CD4-positive, alpha-beta T cell treated with Interleukin-17A for 1 hour (primary cell): Measurements from ENCODE around the gene REL.
"Not testable (repeated sequence)": the region's sequence is repeated elsewhere in the genome, so short reads cannot be mapped to it uniquely, and the experiment has no call there.

Source experiments
- DNase-seq: peaks from one replicate; pipeline ENCODE4 v3.0.0-alpha.2; 2020

REL gene

DNA sequence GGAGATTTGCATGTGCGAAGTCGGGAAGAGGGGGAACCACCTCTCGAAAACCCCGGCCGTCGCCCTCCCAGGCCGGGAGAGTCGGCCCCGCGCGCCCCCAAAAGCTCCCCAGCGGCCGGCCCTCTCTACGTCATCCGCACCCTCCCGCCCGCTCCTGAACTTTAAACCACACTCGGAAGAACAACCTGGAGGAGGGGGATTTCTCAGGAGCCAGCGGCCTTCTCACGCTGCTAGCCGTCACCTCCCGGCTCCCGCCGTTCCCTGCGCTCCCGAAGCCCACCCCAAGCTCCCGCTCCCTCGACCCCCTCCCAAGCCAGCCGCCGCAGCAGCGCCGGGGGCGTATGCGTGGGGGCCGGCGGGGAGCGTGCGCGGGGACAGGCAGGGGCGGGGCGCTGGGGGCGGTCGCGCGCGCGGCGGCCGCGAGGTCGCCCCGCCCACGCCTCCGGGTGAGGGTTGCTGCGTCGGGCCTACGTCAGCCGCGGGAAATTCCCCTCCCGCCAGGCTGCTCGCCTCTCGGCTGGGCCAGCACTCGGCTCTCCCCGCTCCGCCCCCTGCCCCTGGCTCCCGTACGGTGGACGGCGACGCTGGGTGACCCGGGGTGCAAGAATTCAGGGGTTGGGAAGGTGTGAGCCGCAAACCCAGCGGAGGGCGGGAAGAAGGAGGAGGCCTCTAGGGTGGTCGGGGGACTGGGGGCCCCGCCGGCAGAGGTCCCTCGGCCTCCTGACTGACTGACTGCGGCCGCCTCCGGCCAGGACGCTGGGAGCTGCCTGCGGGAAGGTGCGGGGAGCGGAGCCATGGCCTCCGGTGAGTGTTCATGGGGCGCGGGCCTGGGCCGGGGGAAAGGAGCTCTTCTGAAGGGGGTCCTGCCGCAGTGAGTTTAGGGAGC is at the start of gene REL:
REL (plus strand) TSS at position 528 of the 886 bp plus-strand sequence; CDS start at position 795, 267 bp downstream.
- DNase-seq = peak; percentile 92

DNA sequence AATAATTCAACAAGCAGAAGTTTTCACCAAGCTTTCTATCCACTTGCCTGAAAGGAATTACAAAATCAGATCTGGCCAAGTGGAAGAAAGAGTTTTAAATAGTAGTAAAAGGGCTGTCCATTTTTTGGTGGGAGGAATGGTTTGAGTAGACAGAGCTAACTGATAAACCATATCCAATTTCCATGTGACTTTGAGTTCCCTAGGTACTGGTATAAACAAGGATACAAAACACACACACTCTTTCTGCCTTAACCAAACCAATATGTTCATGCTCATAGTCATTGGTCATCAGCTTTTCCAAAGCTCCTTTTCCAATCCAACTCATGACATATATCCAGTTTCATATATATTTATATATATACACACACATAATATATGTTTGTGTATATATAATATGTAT is 49.5 kb upstream of the REL start:
- no peak for DNase-seq

DNA sequence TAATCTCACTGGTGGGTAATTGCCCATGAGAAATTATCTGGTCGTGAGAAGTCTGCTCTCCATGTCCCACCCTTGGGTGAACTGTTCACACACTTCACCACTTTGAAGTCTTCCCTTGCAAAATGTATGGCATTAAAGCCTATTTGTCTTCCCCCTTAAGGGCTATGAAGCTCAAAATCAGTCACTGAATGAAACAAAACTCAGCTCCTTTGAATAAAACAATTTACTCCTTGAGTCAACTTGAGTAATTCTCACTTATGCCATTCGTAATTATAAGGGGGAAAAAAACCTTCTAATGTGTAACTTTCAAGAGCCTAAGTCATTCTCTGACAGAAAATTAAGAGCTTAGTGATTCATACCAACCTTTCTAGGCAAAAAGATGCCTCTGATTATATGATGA is 48.8 kb upstream of the REL start:
- DNase-seq = no peak

DNA sequence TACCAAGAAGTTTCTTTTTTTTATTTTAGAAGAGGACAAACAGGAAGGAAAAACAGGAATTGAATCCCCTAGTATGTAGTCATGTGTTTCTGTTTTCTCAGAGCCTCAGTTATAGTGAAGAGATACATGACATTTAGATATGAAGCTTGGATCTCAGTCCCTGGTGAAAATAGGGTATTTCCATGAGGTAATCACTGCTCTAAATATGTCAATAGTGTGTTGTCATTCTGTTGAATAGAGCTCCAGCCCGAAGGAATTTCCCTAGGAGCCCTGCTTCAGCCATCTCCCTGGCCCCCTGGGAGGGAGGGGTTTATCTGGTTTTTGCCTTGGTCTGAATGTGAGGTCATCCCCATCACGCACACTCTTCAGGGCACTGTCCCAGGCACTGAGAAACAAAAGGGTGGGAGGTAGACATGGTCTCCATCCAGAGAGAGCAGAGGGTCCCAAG is 47.1 kb upstream of the REL start:
- DNase-seq = peak; percentile 15

DNA sequence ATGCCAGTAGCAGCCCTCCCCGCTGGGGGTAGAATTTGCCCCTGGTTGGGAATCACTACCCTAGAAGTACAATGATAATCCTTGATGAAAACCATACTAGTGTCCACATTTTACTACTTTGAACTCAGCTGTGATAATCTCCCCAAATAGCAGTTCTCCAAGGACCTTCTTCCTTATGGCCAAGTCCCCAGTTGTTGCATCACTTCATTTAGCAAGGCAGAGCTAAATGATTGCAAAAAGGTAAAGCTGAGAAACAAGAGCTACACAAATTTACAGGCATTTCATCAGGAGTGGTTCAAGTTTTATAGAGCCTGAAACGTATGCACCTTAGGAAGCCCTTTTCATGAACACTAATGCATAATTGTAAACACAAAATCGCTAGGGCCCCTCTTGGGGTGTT is 44.9 kb upstream of the REL start:
- DNase-seq = no peak

DNA sequence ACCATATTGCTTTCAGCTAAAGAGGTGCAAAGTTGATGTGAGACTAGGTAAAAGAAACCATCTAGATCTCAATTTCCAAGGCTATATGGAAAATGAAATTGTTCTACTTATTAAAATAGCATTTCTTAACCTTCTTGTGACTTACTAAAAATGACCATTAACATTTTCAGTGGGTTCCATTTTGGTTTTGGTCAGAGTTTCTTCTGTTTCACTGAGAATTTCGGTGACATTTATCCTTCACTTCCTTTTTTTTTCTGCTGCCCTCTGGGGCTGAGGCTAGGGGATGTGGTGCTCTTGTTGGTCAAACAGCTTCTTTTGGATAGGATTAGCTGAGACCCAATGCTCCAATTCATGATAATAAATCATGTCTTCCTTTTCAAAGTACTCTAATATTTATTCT is 44.3 kb upstream of the REL start:
- no peak for DNase-seq

DNA sequence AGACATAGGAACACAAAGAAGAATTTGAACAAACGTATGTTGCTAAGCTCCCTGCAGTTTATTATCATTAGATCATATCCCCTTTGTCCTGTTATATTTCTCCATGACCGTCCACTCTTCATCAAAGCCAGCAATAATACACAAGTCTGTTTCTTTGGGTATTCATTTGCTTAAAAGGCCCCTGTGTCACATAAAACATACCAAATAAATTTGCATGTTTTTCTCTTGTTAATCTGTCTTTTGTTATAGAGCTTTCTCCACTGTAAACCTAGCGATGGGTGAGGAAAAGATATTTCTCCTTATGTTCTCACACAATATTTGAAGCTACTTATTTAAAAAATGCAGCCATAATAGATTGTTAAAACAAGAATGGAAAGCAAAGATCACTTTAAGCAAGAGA is 42.9 kb upstream of the REL start:
- no peak for DNase-seq

DNA sequence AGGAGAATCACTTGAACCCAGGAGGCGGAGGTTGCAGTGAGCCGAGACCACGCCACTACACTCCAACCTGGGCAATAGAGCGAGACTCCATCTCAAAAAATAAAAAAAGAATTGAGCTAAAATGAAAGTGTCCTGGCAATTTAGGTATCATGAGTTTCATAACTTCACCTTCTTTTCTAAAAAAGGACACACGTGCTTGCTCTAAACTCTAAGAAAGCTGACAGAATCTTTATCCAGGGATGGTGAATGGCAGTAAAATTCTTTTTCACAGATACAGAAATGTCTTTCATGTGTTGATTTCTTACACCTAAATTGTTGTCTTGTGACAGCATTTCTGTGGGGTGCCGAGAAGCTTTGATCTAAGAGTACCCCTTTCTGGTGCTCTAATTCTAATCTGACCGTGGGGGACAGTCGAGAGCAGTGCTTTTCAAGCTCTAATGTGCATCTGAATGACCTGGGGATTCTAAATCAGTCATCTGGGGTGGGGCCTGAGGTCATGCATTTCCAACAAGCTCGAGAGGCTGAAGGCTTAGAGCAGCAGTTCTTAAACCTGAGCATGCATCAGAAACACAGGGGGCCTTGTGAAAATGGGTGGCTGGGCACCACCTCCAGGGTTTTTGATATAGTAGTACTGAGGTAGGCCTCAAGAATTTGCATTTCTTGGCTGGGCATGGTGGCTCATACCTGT is 42.1 kb upstream of the REL start:
- no peak for DNase-seq

DNA sequence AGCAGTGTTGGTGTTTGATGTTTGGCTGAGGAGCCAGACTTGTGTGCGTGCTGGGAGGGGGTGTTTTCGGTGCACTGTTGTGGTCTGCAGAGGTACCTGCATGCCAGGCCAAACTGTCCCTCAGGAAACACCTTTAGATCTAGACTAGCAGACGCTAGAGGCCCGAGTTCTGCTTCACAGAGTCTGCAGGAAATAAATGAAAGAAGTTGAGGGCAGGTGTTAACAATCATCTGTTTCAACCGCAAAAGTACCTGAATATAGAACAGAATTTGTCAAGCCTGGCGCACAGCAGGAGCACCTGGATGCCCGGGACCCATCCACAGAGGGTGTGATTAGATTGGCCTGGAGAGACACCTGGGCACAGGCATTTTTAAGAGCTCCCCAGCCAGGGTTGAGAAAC is 40.5 kb upstream of the REL start:
- peak; percentile 18 for DNase-seq

DNA sequence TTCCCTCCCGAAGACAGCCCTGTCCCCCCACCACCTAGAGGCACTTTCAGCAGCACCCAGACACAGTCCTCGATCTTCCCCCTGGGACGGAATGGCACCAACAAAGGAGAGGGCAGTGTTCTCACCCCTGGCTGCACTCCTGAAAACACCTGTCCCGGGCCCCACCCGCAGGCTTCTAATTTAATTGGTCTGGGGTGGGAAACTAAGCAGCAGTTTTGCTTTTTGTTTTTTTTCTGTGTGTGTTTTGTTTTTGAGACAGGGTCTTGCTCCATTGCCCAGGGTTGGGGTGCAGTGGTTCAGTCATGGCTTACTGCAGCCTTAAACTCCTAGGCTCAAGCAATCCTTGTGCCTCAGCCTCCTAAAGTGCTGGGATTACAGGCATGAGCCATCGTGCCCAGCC is 38.4 kb upstream of the REL start:
- DNase-seq = no peak

DNA sequence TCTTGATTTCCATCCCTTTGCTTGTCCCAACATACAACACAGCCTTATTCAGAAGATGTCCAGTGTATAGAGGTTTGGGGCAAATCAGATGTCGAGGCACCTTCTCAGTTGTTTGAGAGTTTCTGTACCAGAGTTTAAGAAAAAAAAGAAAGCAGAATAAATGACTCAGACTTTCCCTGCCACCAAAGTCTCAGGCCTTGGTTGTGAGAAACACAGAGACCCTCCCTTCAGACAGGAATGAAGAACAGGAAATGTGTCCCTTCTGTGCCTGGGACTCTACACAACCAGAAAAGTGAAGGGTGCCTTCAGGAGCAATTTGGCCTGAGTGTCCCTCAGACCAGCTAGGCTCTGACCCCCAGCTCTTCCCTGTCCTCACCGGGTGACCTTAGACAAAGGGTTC is 37.3 kb upstream of the REL start:
- DNase-seq = no peak

DNA sequence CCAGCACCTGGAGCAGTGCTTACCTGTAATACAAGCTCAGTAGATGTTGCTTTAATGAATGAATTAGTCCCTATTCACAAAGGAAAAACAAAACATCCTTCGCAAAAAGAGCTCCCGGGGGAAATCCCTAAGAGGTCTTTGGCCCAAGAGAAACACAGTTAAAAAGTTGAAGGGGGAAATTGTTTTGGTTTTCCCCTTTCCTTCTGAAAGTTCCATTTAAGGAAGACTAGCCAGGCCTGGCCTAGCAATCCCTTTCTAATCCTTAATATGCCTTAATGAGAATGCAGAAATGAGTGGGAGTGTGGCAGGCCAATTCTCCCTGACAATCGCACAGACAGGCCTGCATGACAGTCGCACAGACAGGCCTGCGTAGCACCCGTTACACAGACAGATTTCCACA is 33.5 kb upstream of the REL start:
- no peak for DNase-seq

DNA sequence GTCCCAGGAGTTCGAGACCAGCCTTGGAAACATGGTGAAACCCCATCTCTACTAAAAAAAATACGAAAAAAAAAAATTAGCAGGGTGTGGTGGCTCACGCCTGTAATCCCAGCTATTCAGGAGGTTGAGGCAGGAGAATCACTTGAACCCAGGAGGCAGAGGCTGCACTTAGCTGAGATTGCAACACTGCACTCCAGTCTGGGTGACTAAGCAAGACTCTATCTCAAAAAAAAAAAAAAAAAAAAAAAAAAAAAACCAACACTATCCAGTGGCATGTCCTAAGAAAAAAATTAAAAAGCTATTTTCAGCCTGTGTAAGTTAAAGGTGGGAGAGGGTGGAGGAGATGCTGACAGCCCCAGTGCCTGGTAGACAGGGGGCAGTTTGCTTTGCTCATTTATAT is 32.2 kb upstream of the REL start:
- no peak for DNase-seq

DNA sequence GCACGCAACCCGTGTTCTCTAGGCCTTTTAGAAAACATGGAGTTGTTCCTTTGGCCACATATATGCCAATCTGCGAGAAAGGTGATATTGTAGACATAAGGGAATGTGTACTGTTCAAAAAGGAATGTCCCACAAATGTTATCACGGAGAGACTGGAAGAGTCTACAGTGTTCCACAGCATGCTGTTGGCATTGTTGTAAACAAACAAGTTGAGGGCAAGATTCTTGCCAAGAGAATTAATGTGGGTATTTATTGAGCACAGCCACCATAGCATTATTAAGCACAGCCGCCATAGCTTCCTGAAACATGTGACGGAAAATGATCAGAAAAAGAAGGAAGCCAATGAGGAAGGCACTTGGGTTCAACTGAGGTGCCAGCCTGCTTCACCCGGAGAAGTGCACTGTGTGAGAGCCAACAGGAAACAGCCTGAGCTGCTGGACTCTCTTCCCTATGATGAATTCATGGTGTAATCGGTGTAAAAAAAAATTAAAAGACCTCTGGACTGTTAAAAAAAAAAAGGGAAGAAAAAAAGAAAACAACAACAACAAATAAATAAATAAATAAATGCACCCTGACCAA is 29.0 kb upstream of the REL start:
- DNase-seq = no peak

DNA sequence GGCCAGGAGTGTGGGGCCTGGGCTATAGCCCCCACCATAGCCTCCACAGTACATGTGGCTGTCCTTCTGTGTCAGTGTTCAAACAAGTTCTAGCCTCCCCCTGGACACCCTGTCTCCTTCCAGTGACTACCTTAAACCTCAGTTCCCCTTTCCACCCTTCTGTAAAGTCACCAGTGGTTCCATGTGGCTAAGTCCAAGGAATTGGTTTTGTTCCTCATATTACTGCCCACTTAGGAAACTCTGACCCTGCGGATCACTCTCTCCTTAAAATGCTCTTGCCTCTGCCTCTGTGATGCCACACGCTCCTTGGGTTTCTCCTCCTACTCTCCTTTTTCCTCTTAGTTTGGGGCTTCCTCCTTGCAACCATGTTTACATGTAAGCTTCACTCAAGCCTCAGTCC is 27.8 kb upstream of the REL start:
- no peak for DNase-seq

DNA sequence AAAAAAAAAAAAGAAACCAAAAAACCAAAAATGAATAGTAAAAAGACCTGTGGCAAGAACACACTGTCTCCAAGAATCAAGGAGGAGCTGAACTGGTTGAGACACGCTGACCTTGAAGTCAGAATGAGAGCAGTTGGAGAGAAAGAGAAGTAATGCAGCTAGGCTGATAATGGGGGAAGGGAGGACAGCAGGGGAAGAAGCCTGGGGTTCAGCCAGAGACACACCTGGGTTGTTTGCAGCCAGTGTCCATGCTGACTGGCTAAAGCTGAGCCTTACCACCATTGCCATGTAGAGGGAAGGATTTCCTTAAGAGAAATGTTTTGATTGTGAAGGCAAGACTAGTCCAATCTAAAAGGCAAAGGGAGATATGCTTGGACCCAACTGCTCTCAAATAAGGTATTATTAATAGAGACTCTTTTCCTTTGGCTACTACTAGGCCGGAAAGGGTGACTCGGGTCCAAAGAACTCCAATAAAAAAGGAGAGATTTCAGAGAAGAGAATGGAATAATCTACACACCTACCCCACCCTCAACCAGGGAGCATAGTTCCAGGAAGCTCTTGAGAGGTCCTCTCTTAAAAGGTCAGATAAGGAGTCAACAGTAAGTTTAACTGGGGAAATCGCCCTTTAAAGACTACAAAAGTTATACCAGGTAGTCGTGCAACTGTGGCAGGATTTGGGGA is 25.2 kb upstream of the REL start:
- no peak for DNase-seq

DNA sequence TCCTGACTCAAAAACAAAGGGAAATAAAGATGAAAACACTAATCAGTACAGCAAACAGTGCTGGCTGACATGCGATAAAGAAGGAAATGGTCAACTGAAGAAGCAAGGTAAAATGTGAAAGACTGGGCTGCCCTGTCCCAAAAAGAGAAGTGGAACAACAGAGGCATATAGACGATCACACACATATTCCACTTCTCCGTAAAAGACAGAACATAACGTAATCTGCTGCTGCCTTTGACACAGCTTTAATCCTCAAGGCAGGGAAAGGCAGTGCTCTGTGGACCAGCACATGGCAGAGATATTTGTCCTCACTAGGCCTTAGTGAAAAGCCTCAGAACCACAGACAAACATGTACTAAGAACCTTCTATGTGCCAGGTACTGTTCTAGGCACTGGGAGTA is 24.3 kb upstream of the REL start:
- DNase-seq = no peak

DNA sequence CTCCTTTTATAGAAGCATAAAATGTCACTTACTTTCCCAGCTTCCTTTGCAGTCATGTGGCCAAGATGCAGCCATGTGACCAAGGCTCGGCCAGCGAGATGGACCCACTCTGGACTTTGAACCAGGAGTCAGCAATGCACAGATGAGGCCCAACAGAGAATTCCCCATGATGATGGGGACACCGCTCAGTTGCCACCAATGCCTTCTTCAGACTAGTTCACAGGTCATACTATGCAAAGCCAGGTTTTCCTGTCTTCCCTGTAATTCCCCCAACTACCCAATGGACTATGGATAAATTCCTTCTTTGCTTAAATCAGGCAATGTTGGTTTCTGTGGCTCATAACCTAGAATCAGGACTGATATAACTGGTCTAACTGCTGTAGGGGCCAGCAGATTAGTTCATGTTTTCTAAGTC is 22.5 kb upstream of the REL start:
- no peak for DNase-seq

DNA sequence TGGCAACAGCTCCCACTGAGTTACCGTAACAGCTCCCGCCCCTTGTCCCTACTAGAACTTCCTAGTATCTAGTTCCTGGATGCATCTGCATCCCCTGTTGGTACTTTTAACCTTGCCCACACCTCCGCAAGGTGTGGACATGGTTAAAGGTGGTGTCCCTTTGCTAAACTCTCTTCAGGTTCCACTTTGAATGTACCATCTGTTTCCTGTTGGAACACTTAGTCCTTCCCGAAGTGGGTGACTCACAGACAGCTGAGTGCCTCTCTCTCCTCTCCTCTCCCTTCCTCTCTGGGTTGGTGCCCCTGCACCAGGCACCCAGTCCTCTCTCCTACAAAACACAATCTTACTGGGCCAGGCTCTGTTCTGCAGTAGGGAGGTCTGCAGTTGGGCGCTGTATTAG is 19.6 kb upstream of the REL start:
- DNase-seq = no peak

DNA sequence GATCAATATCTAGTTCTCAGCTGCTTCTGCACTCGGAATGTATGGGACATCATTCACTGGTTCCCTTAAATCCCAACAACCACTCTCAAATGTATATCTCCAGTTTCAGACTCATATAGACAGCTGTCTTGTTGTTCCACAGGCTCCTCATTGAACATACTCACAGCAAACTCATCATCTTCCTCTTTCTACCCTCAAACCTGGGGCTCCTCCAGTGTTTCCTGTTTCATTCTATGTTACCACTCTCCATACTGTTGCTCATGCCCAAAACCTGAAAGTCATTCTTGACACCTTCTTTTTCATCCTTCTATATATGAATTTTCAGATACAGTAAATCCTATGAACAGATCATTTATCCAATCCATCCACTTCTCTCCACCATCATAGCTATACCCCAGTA is 18.7 kb upstream of the REL start:
- DNase-seq = no peak

DNA sequence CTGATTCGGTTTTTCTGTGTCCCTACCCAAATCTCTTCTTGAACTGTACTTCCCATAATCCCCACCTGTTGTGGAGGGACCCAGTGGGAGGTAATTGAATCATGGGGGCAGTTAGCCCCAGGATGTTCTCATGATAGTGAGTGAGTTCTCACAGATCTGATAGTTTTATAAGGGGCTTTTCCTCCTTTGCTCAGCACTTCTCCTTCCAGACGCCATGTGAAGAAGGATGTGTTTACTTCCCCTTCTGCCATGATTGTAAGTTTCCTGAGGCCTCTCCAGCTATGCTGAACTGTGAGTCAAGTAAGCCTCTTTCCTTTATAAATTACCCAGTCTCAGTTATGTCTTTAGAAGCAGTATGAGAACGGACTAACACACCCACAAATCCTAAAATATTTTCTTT is 16.0 kb upstream of the REL start:
- DNase-seq = not testable (repeated sequence)

DNA sequence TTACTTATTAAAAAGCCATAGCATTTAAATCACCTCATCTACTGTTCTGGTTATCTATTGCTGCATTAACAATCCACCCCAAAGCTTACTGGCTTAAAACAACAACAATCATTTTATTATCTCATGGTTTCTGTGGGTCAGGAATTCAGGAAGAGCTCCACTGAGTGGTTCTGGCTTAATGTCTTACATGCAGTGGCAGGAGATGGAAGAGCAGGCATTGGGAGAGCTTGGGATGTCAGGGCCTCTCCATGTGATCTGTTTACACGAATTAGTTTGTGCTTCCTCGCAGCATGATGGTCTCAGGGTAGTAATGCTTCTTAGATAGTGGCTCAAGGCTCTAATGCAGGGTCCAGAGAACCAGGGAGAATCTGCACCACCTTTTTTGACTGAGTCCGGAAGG is 14.4 kb upstream of the REL start:
- no peak for DNase-seq

DNA sequence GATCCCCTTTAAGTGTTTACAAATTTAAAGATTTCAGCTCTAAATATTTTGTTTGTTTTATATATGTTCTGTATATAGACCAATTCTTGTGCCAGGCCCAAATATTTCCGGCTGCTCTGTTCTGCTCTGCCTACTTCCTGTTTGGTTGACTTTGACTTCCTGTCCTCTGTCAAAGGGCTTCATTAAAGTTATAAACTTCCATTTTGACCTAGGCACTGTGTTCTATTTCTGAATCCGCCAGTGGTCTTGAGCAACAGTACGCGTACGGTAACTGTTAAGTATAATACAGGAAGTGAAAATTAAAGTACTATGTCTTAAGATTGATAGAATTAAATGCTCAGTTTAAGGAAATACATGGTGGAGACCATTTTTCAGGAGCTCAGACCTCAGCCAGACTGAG is 13.5 kb upstream of the REL start:
- peak; percentile 72 for DNase-seq
